Body of pancreas (tissue), 4 donors: ENCODE data around the gene RUSC1. TPM values are rescaled to one million over a fixed set of nuclear protein-coding genes. Genes with fewer than 3 reads are reported as not detected.
"Not testable (repeated sequence)": the region's sequence is repeated elsewhere in the genome, so short reads cannot be mapped to it uniquely, and the experiment has no call there.

Experiments
- ATAC-seq: fragments of 150-250 bp; one replicate; pipeline ENCODE4 v1.9.1; 2016
- DNase-seq, 4 donors: peaks; one replicate each; pipeline ENCODE4 v3.0.0-alpha.2; 2019
- H3K27ac ChIP-seq, 4 donors: fragments of 200-600 bp; sonication (generic); 1 replicate in 3 of 4; 2 replicates in 1 of 4; pipeline versions ENCODE4 v1.5.1 to v1.6.1; 2016 to 2019; ENCODE audit warnings: mild to moderate bottlenecking in 1 of 4, mixed read lengths in 1 of 4, moderate library complexity in 1 of 4
- H3K27me3 ChIP-seq, 2 donors: fragments of 200-600 bp; sonication (generic); one replicate each; pipeline ENCODE4 v1.6.0; 2016; ENCODE audit warnings: mild to moderate bottlenecking in 1 of 2
- H3K36me3 ChIP-seq, 2 donors: fragments of 200-600 bp; sonication (generic); replicated peaks in 1 of 2; 2 replicates each; pipeline ENCODE4 v1.5.1; 2016; ENCODE audit warnings: low read depth in 2 of 2; ENCODE audit not compliant: insufficient read depth in 1 of 2
- H3K4me1 ChIP-seq: fragments of 200-600 bp; sonication (generic); one replicate; pipeline ENCODE4 v1.6.0; 2016
- H3K4me3 ChIP-seq, 2 donors: fragments of 200-600 bp; sonication (generic); 1 replicate in 1 of 2; 2 replicates in 1 of 2; pipeline ENCODE4 v1.5.1; 2016 to 2019
- H3K9me3 ChIP-seq, 3 donors: fragments of 200-600 bp; sonication (generic); 1 replicate in 2 of 3; 2 replicates in 1 of 3; pipeline ENCODE4 v1.5.1; 2016
- POLR2A ChIP-seq, 3 donors: fragments of 450-650 bp; IDR thresholded peaks; one replicate each; pipeline ENCODE4 v1.6.1; 2016; ENCODE audit warnings: antibody characterized with exemption in 3 of 3, mild to moderate bottlenecking in 2 of 3
- WGBS, 2 donors: methylation state at CpG; one replicate each; pipeline ENCODE4 v1.1.5; 2017; 5-methylcytosine and 5-hydroxymethylcytosine counted together
- intact Hi-C: fragments of 100-400 bp; cut with DNase I; formaldehyde crosslinking; loops from one replicate; pipeline ENCODE4 v1.15.1; 2023
- total RNA-seq, 2 donors: library from RNA; depleted of rRNA; stranded (reverse); fragments of >200 nt; gene quantifications; one replicate each; pipeline ENCODE4 v1.1.0, GENCODE V29; 2016
- TF ChIP-seq, protein P1 (sequence below), 7 experiments: fragments of 450-650 bp in 4 of 7; fragments of 200-600 bp in 3 of 7; sonication (generic) in 3 of 7; IDR thresholded peaks; one replicate each; pipeline ENCODE4 v1.5.1; 2016 to 2019; ENCODE audit warnings: antibody characterized with exemption in 7 of 7

RUSC1 gene
- total RNA-seq, 2 donors from 2014 or later = 19.4 to 21.3 TPM

DNA sequence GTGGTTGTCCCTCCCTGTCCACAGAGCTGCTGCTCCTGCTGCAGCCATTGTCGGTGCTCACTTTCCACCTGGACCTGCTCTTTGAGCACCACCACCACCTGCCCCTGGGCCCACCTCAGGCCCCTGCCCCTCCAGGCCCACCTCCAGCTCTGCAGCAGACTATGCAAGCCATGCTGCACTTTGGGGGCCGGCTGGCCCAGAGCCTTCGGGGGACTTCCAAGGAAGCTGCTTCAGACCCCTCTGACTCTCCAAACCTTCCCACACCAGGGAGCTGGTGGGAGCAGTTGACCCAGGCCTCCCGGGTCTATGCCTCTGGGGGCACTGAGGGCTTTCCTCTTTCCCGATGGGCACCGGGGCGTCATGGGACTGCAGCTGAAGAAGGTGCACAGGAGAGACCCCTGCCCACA lies 5.9 kb downstream of the RUSC1 start:
- no peaks in the 10 kb centered on the region for H3K27me3 ChIP-seq
- H3K27ac ChIP-seq = no peak overlapping the region
- DNase-seq = no peak
- peaks cover 0 to 6% of the 10 kb centered on the region in 2 donors for H3K36me3 ChIP-seq
- peaks cover 23% of the 10 kb centered on the region for H3K4me1 ChIP-seq
- intact Hi-C loops = no loop called here
- WGBS, 2 donors = 81 to 92% methylated on average over 2 to 7 of the region's 7 CpGs
- no peak overlapping the region for H3K4me3 ChIP-seq
- no peak for TF ChIP-seq POLR2A (IDR thresholded peaks at IDR 0.05)
- TF ChIP-seq, protein P1, sequence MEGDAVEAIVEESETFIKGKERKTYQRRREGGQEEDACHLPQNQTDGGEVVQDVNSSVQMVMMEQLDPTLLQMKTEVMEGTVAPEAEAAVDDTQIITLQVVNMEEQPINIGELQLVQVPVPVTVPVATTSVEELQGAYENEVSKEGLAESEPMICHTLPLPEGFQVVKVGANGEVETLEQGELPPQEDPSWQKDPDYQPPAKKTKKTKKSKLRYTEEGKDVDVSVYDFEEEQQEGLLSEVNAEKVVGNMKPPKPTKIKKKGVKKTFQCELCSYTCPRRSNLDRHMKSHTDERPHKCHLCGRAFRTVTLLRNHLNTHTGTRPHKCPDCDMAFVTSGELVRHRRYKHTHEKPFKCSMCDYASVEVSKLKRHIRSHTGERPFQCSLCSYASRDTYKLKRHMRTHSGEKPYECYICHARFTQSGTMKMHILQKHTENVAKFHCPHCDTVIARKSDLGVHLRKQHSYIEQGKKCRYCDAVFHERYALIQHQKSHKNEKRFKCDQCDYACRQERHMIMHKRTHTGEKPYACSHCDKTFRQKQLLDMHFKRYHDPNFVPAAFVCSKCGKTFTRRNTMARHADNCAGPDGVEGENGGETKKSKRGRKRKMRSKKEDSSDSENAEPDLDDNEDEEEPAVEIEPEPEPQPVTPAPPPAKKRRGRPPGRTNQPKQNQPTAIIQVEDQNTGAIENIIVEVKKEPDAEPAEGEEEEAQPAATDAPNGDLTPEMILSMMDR (IDR thresholded peaks at IDR 0.05) = no peak
- H3K9me3 ChIP-seq = no peaks in the 10 kb centered on the region
- no peak for ATAC-seq

DNA sequence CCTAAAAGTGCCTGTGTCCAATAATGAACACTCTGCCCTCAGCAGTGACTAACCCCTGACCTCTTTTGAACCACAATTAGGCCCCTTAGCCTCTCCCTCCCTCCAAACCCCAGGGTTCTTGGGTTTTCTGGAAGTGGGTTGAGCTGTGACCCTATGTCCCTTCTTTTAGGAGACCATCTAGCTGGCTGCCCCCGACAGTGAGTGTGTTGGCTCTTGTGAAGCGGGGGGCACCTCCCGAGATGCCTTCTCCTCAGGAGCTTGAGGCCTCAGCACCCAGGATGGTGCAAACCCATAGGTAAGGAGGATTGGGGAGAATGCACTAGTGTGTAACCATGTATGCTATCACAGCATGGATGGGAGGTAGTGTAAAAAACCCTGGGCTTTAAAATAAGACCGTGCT lies 7.3 kb downstream of the RUSC1 start:
- WGBS, 2 donors = 91% methylated on average over 4 of the region's 4 CpGs
- no peak for TF ChIP-seq POLR2A (IDR thresholded peaks at IDR 0.05)
- TF ChIP-seq, protein P1 (IDR thresholded peaks at IDR 0.05) = no peak
- H3K9me3 ChIP-seq = no peaks in the 10 kb centered on the region
- no peak overlapping the region for H3K4me3 ChIP-seq
- intact Hi-C loops = no loop called here
- H3K36me3 ChIP-seq = peaks cover 0 to 6% of the 10 kb centered on the region in 2 donors
- ATAC-seq = no peak
- no peak for DNase-seq
- peaks cover 12% of the 10 kb centered on the region for H3K4me1 ChIP-seq
- H3K27ac ChIP-seq = no peak overlapping the region
- H3K27me3 ChIP-seq = no peaks in the 10 kb centered on the region

DNA sequence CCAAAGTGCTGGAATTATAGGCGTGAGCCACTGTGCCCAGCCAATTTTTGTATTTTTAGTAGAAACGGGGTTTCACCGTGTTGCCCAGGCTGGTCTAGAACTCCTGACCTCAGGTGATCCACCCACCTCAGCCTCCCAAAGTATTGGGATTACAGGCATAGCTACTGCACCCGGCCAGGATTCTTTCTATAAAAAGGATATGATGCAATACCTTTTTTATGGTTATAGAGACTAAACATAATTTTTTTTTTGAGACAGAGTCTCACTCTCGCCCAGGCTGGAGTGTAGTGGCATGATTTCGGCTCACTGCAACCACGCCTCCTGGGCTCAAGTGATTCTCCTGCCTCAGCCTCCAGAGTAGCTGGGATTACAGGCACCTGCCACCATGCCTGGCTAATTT lies 8.2 kb downstream of the RUSC1 start:
- intact Hi-C loops = not testable (repeated sequence)
- 83 to 85% methylated on average over 7 of the region's 7 CpGs for WGBS, 2 donors

DNA sequence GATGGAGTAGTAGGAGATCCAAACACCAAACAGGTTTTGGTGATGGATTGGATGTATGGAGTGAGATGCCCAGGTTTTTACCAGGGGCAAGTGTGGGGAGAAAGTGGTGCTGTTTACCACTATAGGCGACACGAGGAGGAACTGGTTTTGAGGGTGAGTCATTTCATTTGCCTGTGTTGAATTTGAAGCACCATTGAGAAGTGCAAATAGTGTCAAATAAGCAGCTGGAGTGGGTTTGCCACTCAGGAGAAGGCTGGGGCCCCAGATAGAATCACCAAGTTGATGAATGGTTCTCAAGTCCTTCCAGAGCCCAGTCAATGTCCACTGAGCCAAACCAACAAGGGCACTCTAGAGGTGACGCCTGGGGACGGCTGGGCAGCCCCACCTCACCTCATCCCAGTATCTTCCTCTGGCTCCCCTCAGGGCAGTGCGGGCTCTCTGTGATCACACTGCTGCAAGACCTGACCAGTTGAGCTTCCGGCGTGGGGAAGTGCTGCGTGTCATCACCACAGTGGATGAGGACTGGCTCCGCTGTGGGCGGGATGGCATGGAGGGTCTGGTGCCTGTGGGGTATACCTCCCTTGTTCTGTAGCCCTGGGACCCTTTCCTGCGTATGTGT lies 9.4 kb downstream of the RUSC1 start:
- Histone ChIP-seq H3K9me3 (no peaks in the 10 kb centered on the region), H3K36me3 (peaks cover 0 to 6% of the 10 kb centered on the region in 2 donors), H3K4me1 (peaks cover 11% of the 10 kb centered on the region), H3K27ac (no peak overlapping the region), H3K27me3 (no peaks in the 10 kb centered on the region), H3K4me3 (no peak overlapping the region)
- TF ChIP-seq POLR2A (IDR thresholded peaks at IDR 0.05) = no peak
- intact Hi-C loops = no loop called here
- 86 to 92% methylated on average over 5 to 11 of the region's 11 CpGs for WGBS, 2 donors
- no peak for ATAC-seq
- DNase-seq = no peak

More for the DNA sequence above, 8.2 kb downstream of the RUSC1 start:
- H3K27ac ChIP-seq, ATAC-seq, H3K4me3 ChIP-seq, H3K9me3 ChIP-seq, DNase-seq, H3K36me3 ChIP-seq, H3K27me3 ChIP-seq: not testable (repeated sequence)
- peaks cover 12% of the 10 kb centered on the region for H3K4me1 ChIP-seq

DNA sequence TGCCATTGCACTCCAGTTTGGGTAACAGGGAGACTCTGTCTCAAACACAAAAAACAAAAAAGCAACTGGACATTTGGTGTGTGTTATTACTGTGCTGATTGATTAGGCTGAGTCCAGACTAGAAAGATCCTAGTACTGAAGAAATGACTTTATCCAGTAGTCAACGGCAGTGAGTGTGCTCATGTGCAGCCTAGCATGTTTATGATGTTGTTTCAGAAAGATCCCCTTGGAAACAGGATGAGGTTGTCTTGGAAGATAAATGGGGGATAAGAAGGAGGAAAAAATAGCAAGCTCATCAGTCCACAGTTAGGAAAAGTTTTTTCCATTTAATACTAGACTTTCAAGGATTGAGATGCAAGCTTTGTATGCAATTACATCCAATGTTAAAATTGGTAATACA lies 14.3 kb downstream of the RUSC1 start:
- DNase-seq = no peak
- H3K36me3 ChIP-seq = peaks cover 8 to 21% of the 10 kb centered on the region in 2 donors
- H3K27ac ChIP-seq = no peak overlapping the region
- H3K4me3 ChIP-seq = no peak overlapping the region
- intact Hi-C loops = no loop called here
- no peak for TF ChIP-seq POLR2A (IDR thresholded peaks at IDR 0.05)
- TF ChIP-seq, protein P1 (IDR thresholded peaks at IDR 0.05) = no peak
- 69 to 81% methylated on average over 1 of the region's 1 CpG for WGBS, 2 donors
- no peaks in the 10 kb centered on the region for H3K27me3 ChIP-seq
- no peaks in the 10 kb centered on the region for H3K4me1 ChIP-seq
- H3K9me3 ChIP-seq = no peaks in the 10 kb centered on the region
- ATAC-seq = no peak

DNA sequence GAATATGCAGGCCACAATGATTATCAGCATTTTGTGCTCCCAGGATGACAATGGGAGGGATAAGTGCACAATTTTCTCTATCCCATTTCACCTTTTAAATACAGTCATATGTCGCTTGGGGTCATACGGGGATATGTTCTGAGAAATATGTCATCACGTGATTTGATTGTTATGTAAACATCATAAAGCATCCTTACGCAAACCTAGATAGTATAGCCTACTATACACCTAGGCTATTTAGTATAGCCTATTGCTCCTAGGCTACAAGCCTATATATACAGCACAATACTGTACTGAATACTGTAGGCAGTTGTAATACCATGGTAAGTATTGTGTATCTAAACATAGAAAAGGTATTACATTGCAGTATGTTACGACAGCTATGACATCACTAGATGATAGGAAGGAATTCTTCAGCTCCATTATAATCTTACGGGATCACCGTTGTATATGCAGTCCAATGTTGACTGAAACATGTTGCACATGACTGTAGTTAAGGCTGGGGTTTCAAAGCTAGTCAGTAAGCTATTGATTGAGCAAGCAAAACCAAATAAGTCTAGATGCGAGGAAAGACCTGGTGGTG lies 18.9 kb downstream of the RUSC1 start:
- no peaks in the 10 kb centered on the region for H3K4me1 ChIP-seq
- WGBS, 2 donors = 77 to 88% methylated on average over 8 of the region's 8 CpGs

More for the DNA sequence above, 18.9 kb downstream of the RUSC1 start:
- ATAC-seq = no peak
- Histone ChIP-seq H3K9me3 (no peaks in the 10 kb centered on the region), H3K36me3 (peaks cover 18 to 44% of the 10 kb centered on the region in 2 donors), H3K4me3 (no peak overlapping the region), H3K27me3 (no peaks in the 10 kb centered on the region), H3K27ac (no peak overlapping the region)
- no peak for DNase-seq
- intact Hi-C loops = no loop called here
- no peak for TF ChIP-seq POLR2A (IDR thresholded peaks at IDR 0.05)
- TF ChIP-seq, protein P1 (IDR thresholded peaks at IDR 0.05) = no peak
